ENCODE data around the gene GTPBP1. TPM values are rescaled to one million over a fixed set of nuclear protein-coding genes. Genes with fewer than 3 reads are reported as not detected.

GTPBP1 gene
- total and polyA plus RNA-seq, 4 donors: 10.5 to 59.2 (median 35.5) TPM

DNA sequence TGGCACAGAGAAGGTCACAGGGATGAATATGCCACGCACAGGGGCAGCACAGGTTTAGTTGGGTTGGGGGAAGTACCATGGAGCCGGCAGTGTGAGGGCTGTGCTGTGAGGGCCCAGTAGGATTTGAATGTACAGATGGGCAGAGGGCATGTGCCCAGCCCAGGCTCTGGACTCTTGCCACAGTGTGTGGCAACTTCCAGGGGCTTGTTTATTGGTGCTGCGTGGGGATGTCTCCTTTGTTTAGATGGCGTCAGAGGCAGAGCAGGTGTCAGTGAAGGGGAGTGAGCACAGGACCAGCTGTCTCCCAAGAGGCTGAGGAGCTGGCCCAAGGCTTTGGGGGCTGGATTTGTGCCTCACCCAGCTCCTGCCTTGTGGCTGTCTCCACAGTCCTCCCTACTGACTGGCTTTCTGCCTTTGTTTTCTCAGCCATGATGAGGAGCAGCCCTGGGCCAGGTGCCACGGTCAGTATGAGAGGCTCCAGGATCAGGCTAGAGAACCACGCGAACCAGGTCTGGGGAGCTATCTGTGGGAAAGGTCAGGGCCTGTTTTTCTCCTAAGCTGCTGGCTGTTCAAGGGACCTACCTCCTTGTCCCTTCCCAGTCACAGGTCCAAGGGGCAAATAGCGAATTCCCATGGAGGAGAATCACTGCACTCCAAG lies 28.1 kb downstream of the GTPBP1 start:
- peak; percentile 6 for ATAC-seq (ENCODE audit: low FRiP score)
- H3K4me1 ChIP-seq (ENCODE audit: control insufficient read depth in 1 of 2, insufficient read depth in 2 of 2, low read length in 2 of 2): peaks cover 0 to 3% of the 10 kb centered on the region in 2 donors
- H3K9me3 ChIP-seq (ENCODE audit: control insufficient read depth, low read length): no peaks in the 10 kb centered on the region
- H3K36me3 ChIP-seq (ENCODE audit: control insufficient read depth in 1 of 2, insufficient read depth in 2 of 2, low read length in 1 of 2): peaks cover 4 to 20% of the 10 kb centered on the region in 2 donors
- WGBS, 2 donors: 35 to 41% methylated on average over 8 of the region's 8 CpGs
- peak; percentile 45 to 74 for DNase-seq
- peak overlapping the region in 1 of 2 donors; percentile 74 for H3K27ac ChIP-seq (ENCODE audit: low read depth in 1 of 2, low read length in 2 of 2)
- no peak overlapping the region for H3K4me3 ChIP-seq (ENCODE audit: low read length in 2 of 2)
- H3K27me3 ChIP-seq (ENCODE audit: control insufficient read depth in 1 of 2, insufficient read depth in 2 of 2, low read length in 1 of 2): no peaks in the 10 kb centered on the region
- intact Hi-C loops (cut with DNase I): no loop called here

DNA sequence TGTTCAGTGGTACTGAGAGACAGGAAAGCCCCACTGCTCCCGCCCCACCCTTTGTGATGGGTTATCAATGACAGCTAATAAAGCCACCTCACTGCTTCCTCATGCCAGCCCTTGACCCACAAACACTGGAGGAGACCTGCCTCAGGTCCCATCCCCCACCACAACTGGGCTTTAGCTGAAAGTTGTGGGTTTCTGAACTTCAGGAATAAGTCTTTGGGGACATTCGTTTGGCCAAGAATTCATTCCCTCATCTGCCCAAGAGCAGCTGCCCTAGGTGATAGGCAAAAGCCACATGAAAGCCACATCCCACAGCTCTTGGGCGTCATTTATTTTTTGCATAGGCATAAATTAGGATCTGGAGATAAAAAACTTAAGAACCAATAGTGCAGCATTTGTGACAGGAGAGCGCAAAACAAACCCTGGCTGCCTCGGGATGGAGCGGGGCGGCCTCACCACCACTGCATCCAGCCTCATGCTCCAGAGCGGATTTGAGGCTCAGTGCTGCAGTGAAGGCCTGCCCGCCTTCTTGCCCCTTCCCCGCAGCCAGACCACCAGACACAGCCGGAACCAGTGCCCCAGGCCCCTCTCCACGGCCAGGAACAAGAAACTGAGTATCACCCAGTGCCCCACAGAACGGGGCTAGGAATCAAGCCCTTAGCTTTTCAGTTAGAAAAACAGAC lies 28.8 kb downstream of the GTPBP1 start:
- peaks cover 4 to 24% of the 10 kb centered on the region in 2 donors for H3K36me3 ChIP-seq (ENCODE audit: control insufficient read depth in 1 of 2, insufficient read depth in 2 of 2, low read length in 1 of 2)
- no peak for ATAC-seq (ENCODE audit: low FRiP score)
- peak; percentile 39 to 46 for DNase-seq
- 85 to 87% methylated on average over 13 of the region's 13 CpGs for WGBS, 2 donors
- H3K27ac ChIP-seq (ENCODE audit: low read depth in 1 of 2, low read length in 2 of 2): peak overlapping the region in 1 of 2 donors; percentile 5
- H3K27me3 ChIP-seq (ENCODE audit: control insufficient read depth in 1 of 2, insufficient read depth in 2 of 2, low read length in 1 of 2): no peaks in the 10 kb centered on the region
- no peak overlapping the region for H3K4me3 ChIP-seq (ENCODE audit: low read length in 2 of 2)
- intact Hi-C loops (cut with DNase I): no loop called here
- peaks cover 0 to 3% of the 10 kb centered on the region in 2 donors for H3K4me1 ChIP-seq (ENCODE audit: control insufficient read depth in 1 of 2, insufficient read depth in 2 of 2, low read length in 2 of 2)
- no peaks in the 10 kb centered on the region for H3K9me3 ChIP-seq (ENCODE audit: control insufficient read depth, low read length)

DNA sequence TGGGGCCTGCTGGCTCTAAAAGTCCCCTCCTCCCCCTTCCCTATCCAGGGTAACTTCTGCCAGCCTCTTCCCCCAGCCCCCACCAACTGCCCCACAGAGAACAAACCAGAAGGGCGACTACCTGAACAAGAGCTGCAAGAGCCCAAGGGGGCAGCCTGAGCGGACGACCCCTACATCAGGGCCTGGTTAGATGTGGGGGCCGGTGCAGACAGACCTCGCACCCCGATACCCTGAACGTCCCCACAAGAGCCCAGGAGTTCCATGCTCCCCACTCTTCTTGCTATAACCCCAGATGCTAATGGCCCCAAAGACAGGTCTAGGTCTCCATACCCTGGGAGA lies 29.4 kb downstream of the GTPBP1 start:
- Histone ChIP-seq H3K9me3 (ENCODE audit: control insufficient read depth, low read length) (no peaks in the 10 kb centered on the region), H3K4me1 (ENCODE audit: control insufficient read depth in 1 of 2, insufficient read depth in 2 of 2, low read length in 2 of 2) (peaks cover 0 to 3% of the 10 kb centered on the region in 2 donors), H3K27ac (ENCODE audit: low read depth in 1 of 2, low read length in 2 of 2) (no peak overlapping the region), H3K4me3 (ENCODE audit: low read length in 2 of 2) (no peak overlapping the region), H3K36me3 (ENCODE audit: control insufficient read depth in 1 of 2, insufficient read depth in 2 of 2, low read length in 1 of 2) (peaks cover 4 to 26% of the 10 kb centered on the region in 2 donors), H3K27me3 (ENCODE audit: control insufficient read depth in 1 of 2, insufficient read depth in 2 of 2, low read length in 1 of 2) (no peaks in the 10 kb centered on the region)
- no peak for ATAC-seq (ENCODE audit: low FRiP score)
- 88 to 92% methylated on average over 7 of the region's 7 CpGs for WGBS, 2 donors
- DNase-seq: peak in 1 of 2 donors; percentile 23
- intact Hi-C loops (cut with DNase I): no loop called here

DNA sequence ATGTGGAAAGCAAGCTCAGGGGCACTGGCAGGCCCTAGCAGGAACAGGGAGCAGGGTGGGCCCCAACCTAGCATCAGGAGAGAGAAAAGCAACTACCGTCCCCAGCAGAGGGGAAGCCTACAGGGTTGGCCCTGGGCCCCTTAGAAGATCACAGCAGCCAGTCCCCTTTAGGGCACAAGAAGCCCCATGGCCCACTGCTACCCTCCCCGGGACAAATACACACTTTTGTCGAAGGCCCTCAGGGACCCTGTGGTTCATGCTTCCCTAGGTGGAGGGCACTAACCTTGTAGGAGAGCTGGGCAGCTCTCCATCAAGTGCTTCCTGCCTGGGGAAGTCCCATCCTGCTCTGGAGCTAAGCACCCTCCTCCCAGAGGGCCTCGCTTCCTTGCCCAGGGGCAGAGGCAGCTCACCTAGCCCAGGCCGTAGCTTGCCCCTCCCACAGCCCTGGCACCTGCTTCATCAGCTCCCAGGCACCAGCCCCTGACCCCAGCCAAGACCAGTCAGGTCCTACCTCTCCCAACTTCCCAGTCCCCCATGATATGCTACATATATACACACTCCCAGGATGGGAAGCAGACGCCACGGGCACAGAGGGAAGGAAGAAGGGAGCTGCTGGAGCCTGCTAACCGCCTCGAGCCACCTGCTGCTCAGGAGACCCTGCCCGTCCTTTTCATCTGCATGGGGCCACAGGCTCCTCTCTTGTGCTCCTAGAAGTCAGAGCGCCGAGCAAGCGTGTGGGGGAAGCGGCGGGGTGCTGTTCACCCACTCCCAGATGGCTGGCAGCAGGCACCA lies 29.9 kb downstream of the GTPBP1 start:
- no peak for ATAC-seq (ENCODE audit: low FRiP score)
- Histone ChIP-seq H3K9me3 (ENCODE audit: control insufficient read depth, low read length) (no peaks in the 10 kb centered on the region), H3K4me1 (ENCODE audit: control insufficient read depth in 1 of 2, insufficient read depth in 2 of 2, low read length in 2 of 2) (peaks cover 0 to 3% of the 10 kb centered on the region in 2 donors), H3K27me3 (ENCODE audit: control insufficient read depth in 1 of 2, insufficient read depth in 2 of 2, low read length in 1 of 2) (no peaks in the 10 kb centered on the region), H3K4me3 (ENCODE audit: low read length in 2 of 2) (no peak overlapping the region), H3K36me3 (ENCODE audit: control insufficient read depth in 1 of 2, insufficient read depth in 2 of 2, low read length in 1 of 2) (peaks cover 9 to 28% of the 10 kb centered on the region in 2 donors), H3K27ac (ENCODE audit: low read depth in 1 of 2, low read length in 2 of 2) (peak overlapping the region in 1 of 2 donors; percentile 16)
- intact Hi-C loops (cut with DNase I): no loop called here
- DNase-seq: peak in 1 of 2 donors; percentile 50
- 82 to 89% methylated on average over 15 of the region's 15 CpGs for WGBS, 2 donors

DNA sequence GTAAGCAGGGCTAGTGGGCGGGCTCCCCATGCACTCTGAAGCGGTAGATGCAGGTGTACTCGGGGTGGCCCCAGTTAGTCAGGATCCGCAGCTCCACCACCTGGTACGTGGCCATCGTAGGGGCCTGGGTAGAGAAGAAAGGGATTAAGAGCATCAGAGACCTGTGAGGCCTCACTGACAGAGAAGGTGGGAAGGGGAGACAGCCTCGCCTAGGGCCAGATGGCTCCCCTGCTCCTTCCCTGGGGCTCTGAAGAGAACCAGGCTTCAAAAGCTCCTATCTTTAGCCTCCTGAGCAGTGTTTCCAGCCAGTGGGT lies 30.5 kb downstream of the GTPBP1 start:
- Histone ChIP-seq H3K4me1 (ENCODE audit: control insufficient read depth in 1 of 2, insufficient read depth in 2 of 2, low read length in 2 of 2) (peaks cover 0 to 3% of the 10 kb centered on the region in 2 donors), H3K36me3 (ENCODE audit: control insufficient read depth in 1 of 2, insufficient read depth in 2 of 2, low read length in 1 of 2) (peaks cover 11 to 32% of the 10 kb centered on the region in 2 donors), H3K27me3 (ENCODE audit: control insufficient read depth in 1 of 2, insufficient read depth in 2 of 2, low read length in 1 of 2) (no peaks in the 10 kb centered on the region), H3K4me3 (ENCODE audit: low read length in 2 of 2) (no peak overlapping the region), H3K27ac (ENCODE audit: low read depth in 1 of 2, low read length in 2 of 2) (no peak overlapping the region), H3K9me3 (ENCODE audit: control insufficient read depth, low read length) (no peaks in the 10 kb centered on the region)
- 84 to 87% methylated on average over 7 of the region's 7 CpGs for WGBS, 2 donors
- DNase-seq (peak in 1 of 2 donors; percentile 44), ATAC-seq (ENCODE audit: low FRiP score) (no peak)
- intact Hi-C loops (cut with DNase I): no loop called here

DNA sequence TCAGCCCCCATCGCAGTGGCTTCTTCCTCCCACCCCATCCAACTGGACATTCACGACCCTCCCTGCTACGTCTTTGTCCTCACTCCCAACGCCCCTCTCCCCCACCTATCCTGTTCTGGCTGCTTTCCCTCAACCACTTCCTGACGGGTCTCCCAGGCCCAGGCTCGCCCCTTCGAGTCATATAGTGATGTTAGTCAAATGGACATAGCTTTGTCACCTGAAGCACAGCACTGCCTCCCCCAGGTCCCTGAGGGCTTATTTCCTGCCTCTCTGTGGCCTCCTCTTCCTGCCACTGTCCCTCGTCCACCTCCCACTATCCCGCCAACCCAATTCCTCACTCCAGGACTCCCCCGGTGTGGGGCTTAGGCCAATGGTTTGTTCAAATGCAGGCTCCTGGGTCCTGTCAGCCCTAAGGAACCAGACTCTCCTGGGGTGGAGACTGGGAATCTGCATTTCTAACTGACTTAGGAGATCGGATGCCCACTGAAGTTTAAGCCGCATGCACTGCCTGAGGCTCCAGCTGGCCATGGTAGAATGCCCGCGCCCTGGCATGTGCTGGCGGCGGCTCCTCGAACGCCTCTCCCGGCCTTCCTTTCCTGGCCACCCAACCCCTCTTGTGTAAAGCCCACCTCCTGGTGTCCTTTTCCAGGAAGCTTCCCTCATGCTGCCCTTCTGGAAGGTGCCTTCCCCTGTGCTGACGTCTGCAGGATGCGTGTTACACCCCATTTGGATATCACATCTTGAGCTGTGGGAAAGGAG lies 31.7 kb downstream of the GTPBP1 start:
- DNase-seq: peak in 1 of 2 donors; percentile 33
- ATAC-seq (ENCODE audit: low FRiP score): no peak
- Histone ChIP-seq H3K4me1 (ENCODE audit: control insufficient read depth in 1 of 2, insufficient read depth in 2 of 2, low read length in 2 of 2) (no peaks in the 10 kb centered on the region), H3K27ac (ENCODE audit: low read depth in 1 of 2, low read length in 2 of 2) (no peak overlapping the region), H3K27me3 (ENCODE audit: control insufficient read depth in 1 of 2, insufficient read depth in 2 of 2, low read length in 1 of 2) (no peaks in the 10 kb centered on the region), H3K9me3 (ENCODE audit: control insufficient read depth, low read length) (no peaks in the 10 kb centered on the region), H3K4me3 (ENCODE audit: low read length in 2 of 2) (no peak overlapping the region), H3K36me3 (ENCODE audit: control insufficient read depth in 1 of 2, insufficient read depth in 2 of 2, low read length in 1 of 2) (peaks cover 11 to 40% of the 10 kb centered on the region in 2 donors)
- intact Hi-C loops (cut with DNase I): no loop called here
- WGBS, 2 donors: 81 to 85% methylated on average over 21 of the region's 21 CpGs

DNA sequence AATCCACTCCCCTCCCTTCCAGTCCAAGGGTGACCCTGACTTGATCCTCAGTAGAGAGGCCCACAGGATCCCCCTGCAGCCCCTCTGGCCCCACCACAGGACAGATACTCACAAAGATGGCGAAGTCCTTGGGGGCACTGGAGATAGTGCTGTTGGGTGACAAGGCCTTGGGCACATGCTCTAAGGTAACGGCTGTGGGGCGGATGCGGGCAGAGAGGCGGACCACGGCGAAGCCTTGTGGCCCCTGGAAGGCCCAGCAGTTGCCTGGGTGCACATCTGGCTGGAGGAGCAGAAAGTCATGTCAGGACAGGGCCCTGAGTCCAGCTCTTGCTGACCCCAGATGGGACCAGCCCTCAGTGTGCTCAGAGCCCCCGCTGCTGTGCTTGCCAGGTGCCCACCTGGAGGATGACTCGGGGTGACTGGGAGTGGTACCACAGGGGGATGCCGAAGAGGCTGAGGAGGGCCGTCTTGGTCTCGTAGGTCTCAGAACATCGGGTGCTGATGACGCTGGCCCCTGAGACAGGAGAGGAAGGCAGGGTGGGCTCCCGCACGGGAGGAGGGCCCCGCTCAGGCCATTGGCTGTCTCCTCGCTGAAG lies 32.8 kb downstream of the GTPBP1 start:
- H3K27me3 ChIP-seq (ENCODE audit: control insufficient read depth in 1 of 2, insufficient read depth in 2 of 2, low read length in 1 of 2): no peaks in the 10 kb centered on the region
- intact Hi-C loops (cut with DNase I): no loop called here
- H3K4me1 ChIP-seq (ENCODE audit: control insufficient read depth in 1 of 2, insufficient read depth in 2 of 2, low read length in 2 of 2): no peaks in the 10 kb centered on the region
- no peak overlapping the region for H3K4me3 ChIP-seq (ENCODE audit: low read length in 2 of 2)
- 91 to 94% methylated on average over 18 of the region's 18 CpGs for WGBS, 2 donors
- H3K9me3 ChIP-seq (ENCODE audit: control insufficient read depth, low read length): no peaks in the 10 kb centered on the region
- ATAC-seq (ENCODE audit: low FRiP score) (no peak), DNase-seq (peak in 1 of 2 donors; percentile 32)
- no peak overlapping the region for H3K27ac ChIP-seq (ENCODE audit: low read depth in 1 of 2, low read length in 2 of 2)
- H3K36me3 ChIP-seq (ENCODE audit: control insufficient read depth in 1 of 2, insufficient read depth in 2 of 2, low read length in 1 of 2): peaks cover 11 to 43% of the 10 kb centered on the region in 2 donors
